22Rv1 (cell line): ENCODE measurements around the gene SOX5.
"Not testable (repeated sequence)": the region's sequence is repeated elsewhere in the genome, so short reads cannot be mapped to it uniquely, and the experiment has no call there.

Source experiments
- CTCF ChIP-seq: fragments of 450-650 bp; IDR thresholded peaks from 2 replicates; pipeline ENCODE4 v1.5.1; 2017; ENCODE audit warnings: mild to moderate bottlenecking
- ZFX ChIP-seq: fragments of 450-650 bp; IDR thresholded peaks from 2 replicates; pipeline ENCODE4 v1.6.1; 2017; ENCODE audit warnings: antibody characterized with exemption, borderline replicate concordance

- TF ChIP-seq CTCF, ZFX: not testable (repeated sequence)
Measured at GRCh38 chr12:23507785-23508184, 441.7 kb downstream of the SOX5 start.
